NCI-H1436 treated with DMSO at 0.1 percent for 48 hours (cell line): ENCODE measurements around the gene MARCKSL1.
"Not testable (repeated sequence)": the region's sequence is repeated elsewhere in the genome, so short reads cannot be mapped to it uniquely, and the experiment has no call there.

ENCODE experiments used
- DNase-seq: peaks from one replicate; lab custom pipeline; 2025; lab: John Stamatoyannopoulos, UW

MARCKSL1 gene

GRCh38 chr1:32332290-32333079 lies 3.5 kb downstream of the MARCKSL1 start:
- no peak for DNase-seq

DNA sequence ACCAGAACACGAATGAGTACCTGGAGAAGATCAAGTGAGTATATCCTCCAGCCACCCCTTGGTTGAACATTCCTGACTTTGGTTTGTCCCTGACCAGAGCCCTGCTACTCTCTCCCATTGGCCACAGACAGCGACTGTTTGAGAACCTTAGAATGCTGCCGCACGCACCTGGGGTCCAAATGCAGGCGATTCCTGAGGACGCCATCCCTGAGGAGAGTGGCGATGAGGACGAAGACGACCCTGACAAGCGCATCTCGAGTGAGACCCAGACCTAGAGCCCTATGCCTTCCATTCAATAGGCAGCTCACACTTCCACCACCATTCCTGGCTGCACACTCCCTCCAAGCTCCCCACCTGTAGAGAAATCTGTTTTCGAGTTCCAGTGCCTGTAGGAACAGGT lies 4.5 kb downstream of the MARCKSL1 start:
- DNase-seq = no peak

GRCh38 chr1:32330558-32331151 lies 5.4 kb downstream of the MARCKSL1 start:
- DNase-seq = no peak

DNA sequence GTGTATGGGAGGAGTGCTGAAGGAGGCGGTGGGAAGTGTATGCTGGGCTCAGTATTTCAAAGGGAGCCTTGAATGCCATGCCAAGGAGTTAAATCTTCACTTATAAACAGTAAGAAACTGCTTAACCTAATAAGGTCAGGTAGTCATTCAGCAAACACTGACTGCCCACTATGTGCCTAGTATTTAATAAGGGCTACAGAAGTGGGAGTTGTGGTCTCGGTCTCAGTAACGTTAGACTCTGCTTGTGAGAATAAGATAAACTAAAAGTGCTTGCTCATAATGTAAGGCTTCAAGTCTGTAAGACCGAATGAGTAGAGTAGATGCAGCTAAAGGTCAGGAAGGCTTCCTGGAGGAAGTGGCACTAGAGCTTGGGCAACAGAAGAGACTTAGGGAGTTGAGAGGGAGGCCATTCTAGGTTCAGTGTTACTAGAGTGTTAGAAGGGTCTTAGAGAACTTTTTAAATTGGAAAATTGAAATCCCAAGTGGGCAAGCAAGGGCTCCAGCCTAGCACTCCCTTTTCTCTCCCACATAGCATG lies 6.0 kb downstream of the MARCKSL1 start:
- no peak for DNase-seq

- no peak for DNase-seq
These were observed 8.8 kb downstream of the MARCKSL1 start for GRCh38 chr1:32327204-32327603.

- no peak for DNase-seq
These were observed 14.2 kb downstream of the MARCKSL1 start for GRCh38 chr1:32321712-32322291.

DNA sequence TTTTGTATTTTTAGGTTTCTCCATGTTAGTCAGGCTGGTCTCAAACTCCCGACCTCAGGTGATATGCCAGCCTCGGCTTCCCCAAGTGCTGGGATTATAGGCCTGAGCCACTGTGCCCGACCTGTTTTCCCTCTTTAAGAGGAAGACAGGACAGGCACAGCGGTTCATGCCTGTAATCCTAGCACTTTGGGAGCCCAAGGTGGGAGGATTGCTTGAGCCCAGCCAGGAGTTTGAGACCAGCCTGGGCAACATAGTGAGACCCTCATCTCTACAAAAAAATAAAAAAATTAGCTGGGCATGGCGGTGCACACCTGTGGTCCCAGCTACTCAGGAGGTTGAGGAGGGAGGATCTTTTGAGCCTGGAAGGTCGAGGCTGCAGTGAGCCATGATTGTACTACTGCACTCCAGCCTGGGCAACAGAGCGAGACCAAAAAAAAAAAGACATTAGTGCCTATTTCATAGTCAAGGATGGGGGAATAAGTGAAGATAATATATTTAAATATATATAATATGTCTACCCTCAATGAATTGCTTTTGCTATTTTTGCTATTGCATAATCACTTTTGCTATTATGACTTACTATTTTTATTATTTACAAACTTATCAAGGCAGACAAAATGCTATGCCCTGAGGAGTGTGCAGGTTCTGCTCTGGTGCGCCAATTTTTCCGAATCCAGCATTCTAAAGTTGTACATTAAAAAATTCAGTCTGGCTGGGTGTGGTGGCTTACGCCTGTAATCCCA lies 17.7 kb downstream of the MARCKSL1 start:
- no peak for DNase-seq

GRCh38 chr1:32316903-32317277 lies 19.1 kb downstream of the MARCKSL1 start:
- DNase-seq = no peak

DNA sequence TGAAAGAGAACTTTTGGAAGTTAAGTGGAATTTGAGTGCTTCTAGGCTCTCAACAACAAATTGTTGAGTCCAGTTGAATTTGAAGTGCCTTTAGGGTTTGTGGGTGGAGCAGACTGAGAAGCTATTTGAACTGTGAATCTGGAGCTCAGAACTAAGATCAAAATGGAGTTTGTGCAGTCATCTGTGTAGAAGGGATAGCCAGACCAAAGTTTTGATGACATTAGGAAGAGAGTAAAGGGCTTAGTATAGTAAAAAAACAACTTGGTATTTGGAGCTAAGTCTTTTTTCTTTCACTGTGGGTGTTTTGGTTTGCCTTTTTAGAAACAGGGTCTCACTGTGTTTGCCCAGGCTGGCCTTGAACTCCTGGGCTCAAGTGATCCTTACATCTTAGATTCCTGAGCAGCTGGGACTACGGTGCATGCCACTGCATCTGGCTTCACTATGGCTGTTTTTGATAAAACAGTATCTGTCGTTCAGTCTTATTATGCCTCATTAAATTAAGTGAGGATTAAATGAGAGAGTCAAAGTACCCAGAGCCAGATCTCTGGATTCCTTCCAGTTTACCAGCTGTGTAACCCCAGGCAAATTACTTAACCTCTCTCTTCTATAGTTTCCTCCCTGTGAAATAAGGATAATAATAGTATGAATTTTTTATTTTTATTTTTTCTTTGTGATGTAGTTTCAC lies 24.2 kb downstream of the MARCKSL1 start:
- no peak for DNase-seq

DNA sequence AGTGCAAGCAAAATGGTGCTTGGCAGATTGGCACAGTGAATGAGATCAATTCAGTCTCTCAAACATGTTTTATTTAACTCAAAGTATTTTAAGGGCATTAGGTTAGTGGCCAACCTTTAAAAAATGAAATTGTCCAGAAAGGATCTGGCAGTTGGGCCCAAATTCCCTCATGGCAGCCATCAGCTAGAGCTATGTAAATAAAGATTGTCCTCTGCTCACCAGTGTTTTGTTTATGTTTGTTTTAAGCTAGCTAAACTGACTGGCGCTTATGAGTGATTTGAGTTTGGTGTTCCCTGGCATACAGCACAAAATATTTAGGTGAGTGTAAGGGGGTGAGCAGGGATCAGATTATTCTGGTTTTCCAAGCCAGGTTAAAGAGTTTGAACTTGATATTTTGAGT lies 26.1 kb downstream of the MARCKSL1 start:
- no peak for DNase-seq

DNA sequence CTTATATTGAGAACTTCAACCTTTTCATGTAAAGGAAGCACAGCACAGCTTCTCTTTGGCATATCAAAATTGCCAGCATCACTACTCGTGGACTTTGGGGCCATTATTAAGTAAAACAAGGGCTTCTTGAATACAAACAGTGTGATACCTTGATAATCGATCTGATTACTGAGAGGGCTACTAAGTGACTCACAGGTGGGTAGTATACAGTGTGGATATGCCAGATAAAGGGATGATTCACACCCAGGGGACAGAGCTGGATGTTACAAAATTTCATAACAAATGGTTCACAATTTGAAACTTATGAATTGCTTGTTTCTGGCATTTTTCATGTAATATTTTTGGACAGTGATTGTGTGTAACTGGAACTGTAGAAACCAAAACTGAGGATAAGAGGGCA lies 28.7 kb downstream of the MARCKSL1 start:
- DNase-seq = no peak

- no peak for DNase-seq
These were observed 30.7 kb downstream of the MARCKSL1 start for GRCh38 chr1:32305310-32305709.

- no peak for DNase-seq
These were observed 31.9 kb downstream of the MARCKSL1 start for GRCh38 chr1:32303997-32304622.

DNA sequence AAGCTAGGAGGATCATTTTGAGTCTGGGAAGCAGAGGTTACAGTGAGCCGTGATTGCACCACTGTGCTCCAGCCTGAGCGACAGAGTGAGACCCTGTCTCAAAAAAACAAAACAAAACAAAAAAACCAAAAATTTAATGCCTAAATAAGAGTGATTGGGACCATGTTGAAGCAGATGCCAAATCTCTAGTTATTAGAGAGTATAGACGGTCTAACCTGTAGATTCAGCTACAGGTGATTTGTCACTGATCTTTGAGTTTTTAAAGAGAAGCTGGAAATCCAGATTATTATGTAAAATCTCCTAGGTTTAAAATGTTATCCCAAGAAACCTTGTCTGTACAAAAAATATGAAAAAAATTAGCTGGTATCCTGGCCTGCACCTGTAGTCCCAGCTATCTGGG lies 32.7 kb downstream of the MARCKSL1 start:
- DNase-seq = no peak

DNA sequence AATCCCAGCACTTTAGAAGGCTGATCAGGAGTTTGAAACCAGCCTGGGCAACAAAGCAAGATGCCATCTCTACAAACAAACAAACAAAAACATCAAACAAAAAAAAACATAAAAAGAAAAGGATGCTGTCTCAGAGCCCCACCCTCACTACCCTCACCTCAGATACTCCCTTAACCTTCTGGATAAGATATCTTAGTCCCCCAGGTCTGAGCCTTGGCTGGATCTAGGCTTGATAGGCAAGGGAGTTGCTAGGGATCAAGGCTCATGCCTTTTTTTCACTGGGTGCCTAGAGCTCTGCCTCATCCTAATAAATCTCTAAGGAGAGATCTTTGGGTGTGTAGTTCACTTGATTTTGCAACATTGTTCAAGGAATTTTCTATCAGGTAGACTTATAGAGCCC lies 36.7 kb downstream of the MARCKSL1 start:
- DNase-seq = no peak

- DNase-seq = not testable (repeated sequence)
These were observed 37.8 kb downstream of the MARCKSL1 start for GRCh38 chr1:32298211-32298610.

- peak; percentile 78 for DNase-seq
These were observed 44.1 kb downstream of the MARCKSL1 start, which contains the start of gene HDAC1 for GRCh38 chr1:32291708-32292538. Gene HDAC1, plus strand, starts transcription at chr1:32292083. Its CDS starts 87 bp downstream, at chr1:32292170.

- DNase-seq = no peak
These were observed 44.8 kb downstream of the MARCKSL1 start for GRCh38 chr1:32291145-32291707.

DNA sequence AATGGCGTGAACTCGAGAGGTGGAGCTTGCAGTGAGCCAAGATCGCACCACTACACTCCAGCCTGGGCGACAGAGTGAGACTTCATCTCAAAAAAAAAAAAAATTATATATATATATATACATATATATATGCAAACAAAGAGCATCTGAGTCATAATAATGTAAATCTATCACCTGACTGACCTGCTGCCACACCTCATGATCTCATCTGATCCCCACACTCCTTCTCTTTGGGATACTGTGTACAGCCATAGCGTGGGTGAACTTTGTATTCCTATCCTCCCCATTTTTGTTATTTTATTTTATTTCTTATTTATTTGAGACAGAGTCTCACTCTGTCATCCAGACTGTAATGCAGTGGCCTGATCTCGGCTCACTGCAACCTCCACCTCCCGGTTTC lies 46.8 kb downstream of the MARCKSL1 start:
- DNase-seq = no peak

GRCh38 chr1:32286763-32287162 lies 49.3 kb downstream of the MARCKSL1 start:
- DNase-seq = no peak
